K562 (cell line): ENCODE data around the gene CBX2. TPM values are rescaled to one million over a fixed set of nuclear protein-coding genes. Genes with fewer than 3 reads are reported as not detected.

Source experiments
- ATAC-seq: fragments of 200-7000 bp; cut with Tn5 transposase; 3 replicates; pipeline ENCODE4 v1.9.1; 2020; ENCODE audit warnings: moderate library complexity
- BruUV-seq: library from RNA; stranded (reverse); fragments of 400-500 nt; replicated peaks from 2 replicates; lab custom pipeline; 2021; lab: Mats Ljungman, UMichigan
- CTCF ChIA-PET: fragments of 300-600 bp; formaldehyde crosslinking; extraction: SDS; loops from one replicate; lab custom pipeline; 2021; ENCODE audit warnings: low intra/inter-chr PET ratio; lab: Yijun Ruan, JAX
- POLR2A ChIA-PET: fragments of 300-600, 350-650 bp; sonication (Branson Sonifier 250); formaldehyde crosslinking; extraction: SDS; loops from one replicate; lab custom pipeline; 2021; ENCODE audit warnings: antibody characterized with exemption, inconsistent platforms; lab: Yijun Ruan, JAX
- DNase-seq, 4 experiments: peaks; one replicate each; pipeline versions ENCODE4 v3.0.0 to v3.0.0-alpha.2; 2011 to 2018; ENCODE audit warnings: low spot score in 3 of 4, mixed read lengths in 3 of 4; ENCODE audit errors: extremely low read depth in 1 of 4
- FAIRE-seq: peaks from 2 replicates; lab custom pipeline; 2011; peaks lifted over from hg19 to GRCh38; lab: Jason Lieb, UNC
- H2AFZ ChIP-seq: 2 replicates; pipeline ENCODE4 v1.6.0; 2011; ENCODE audit warnings: low read depth, low read length, control low read depth, inconsistent platforms
- H3K27ac ChIP-seq: fragments of 200-600 bp; 3 replicates; pipeline ENCODE4 v1.8.0; 2011; ENCODE audit warnings: low read depth, mild to moderate bottlenecking, control low read depth, inconsistent platforms, low read length, moderate library complexity, mixed read lengths; ENCODE audit errors: extremely low read depth
- H3K27me3 ChIP-seq, 2 experiments: fragments of 300-600 bp in 1 of 2; 2 replicates in 1 of 2; 3 replicates in 1 of 2; pipeline versions ENCODE4 v1.6.0 to v1.8.0; 2011; ENCODE audit warnings: inconsistent platforms in 2 of 2, low read length in 2 of 2, mild to moderate bottlenecking in 1 of 2, mixed read lengths in 1 of 2, moderate library complexity in 1 of 2; ENCODE audit not compliant: control insufficient read depth in 2 of 2, insufficient read depth in 2 of 2
- H3K36me3 ChIP-seq: fragments of 300-600 bp; 3 replicates; pipeline ENCODE4 v1.8.0; 2011; ENCODE audit warnings: mild to moderate bottlenecking, low read length, inconsistent platforms; ENCODE audit not compliant: control insufficient read depth, insufficient read depth
- H3K4me1 ChIP-seq, 2 experiments: fragments of 200-600 bp in 1 of 2; replicated peaks in 1 of 2; 2 replicates in 1 of 2; 3 replicates in 1 of 2; pipeline versions ENCODE4 v1.5.1 to v1.8.0; 2011; ENCODE audit warnings: inconsistent platforms in 2 of 2, low read length in 2 of 2, mild to moderate bottlenecking in 1 of 2, mixed read lengths in 1 of 2, moderate library complexity in 1 of 2; ENCODE audit not compliant: control insufficient read depth in 2 of 2, insufficient read depth in 2 of 2
- H3K4me2 ChIP-seq: 2 replicates; pipeline ENCODE4 v1.6.1; 2011; ENCODE audit warnings: low read length, control low read depth, inconsistent platforms, mixed read lengths; ENCODE audit not compliant: insufficient read depth
- H3K4me3 ChIP-seq: fragments of 200-600 bp; sonication (generic), shearing (Covaris generic); 2 replicates; pipeline ENCODE4 v1.5.1; 2016; ENCODE audit warnings: control low read depth, inconsistent platforms
- H3K79me2 ChIP-seq: fragments of 200-600 bp; 3 replicates; pipeline ENCODE4 v1.8.0; 2011; ENCODE audit warnings: low read length, inconsistent platforms; ENCODE audit not compliant: control insufficient read depth, insufficient read depth
- H3K9ac ChIP-seq, 2 experiments: 2 replicates each; pipeline versions ENCODE4 v1.6.0 to v1.6.1; 2011; ENCODE audit warnings: low read depth in 2 of 2, low read length in 2 of 2, control low read depth in 1 of 2, inconsistent platforms in 1 of 2, mild to moderate bottlenecking in 1 of 2, mixed read lengths in 1 of 2; ENCODE audit not compliant: insufficient read depth in 1 of 2
- H3K9me1 ChIP-seq: one replicate; pipeline ENCODE4 v1.6.0; 2011; ENCODE audit warnings: inconsistent platforms, mild to moderate bottlenecking, low read length, moderate library complexity; ENCODE audit not compliant: control insufficient read depth, insufficient read depth
- H3K9me3 ChIP-seq: replicated peaks from 2 replicates; pipeline ENCODE4 v1.5.1; 2011; ENCODE audit warnings: low read depth, low read length, inconsistent platforms; ENCODE audit not compliant: control insufficient read depth, insufficient read depth
- H4K20me1 ChIP-seq: replicated peaks from 2 replicates; pipeline ENCODE4 v1.6.1; 2011; ENCODE audit warnings: low read length, inconsistent platforms, mixed read lengths; ENCODE audit not compliant: control insufficient read depth, insufficient read depth
- ADNP ChIP-seq: fragments of 200-800 bp; sonication (Bioruptor generic); IDR thresholded peaks from 2 replicates; pipeline ENCODE4 v1.6.1; 2016; ENCODE audit warnings: missing genetic modification characterization, missing compliant biosample characterization
- BMI1 ChIP-seq: fragments of 150-350 bp; IDR thresholded peaks from 2 replicates; pipeline ENCODE4 v1.6.1; 2014; ENCODE audit warnings: low read length
- FOXK2 ChIP-seq, 2 experiments: fragments of 450-650 bp; IDR thresholded peaks in 1 of 2; conservative IDR thresholded peaks in 1 of 2; 2 replicates each; pipeline ENCODE4 v1.6.1; 2016; ENCODE audit warnings: low read depth in 2 of 2, mild to moderate bottlenecking in 1 of 2
- KLF1 ChIP-seq: fragments of 450-650 bp; IDR thresholded peaks from 2 replicates; pipeline ENCODE4 v1.6.1; 2016; ENCODE audit warnings: missing genetic modification characterization, missing compliant biosample characterization
- MED1 ChIP-seq: sonication (generic); formaldehyde crosslinking; IDR thresholded peaks from 2 replicates; pipeline ENCODE4 v1.8.1; 2023; ENCODE audit warnings: missing genetic modification reagents, borderline replicate concordance
- MTA3 ChIP-seq: fragments of 450-650 bp; formaldehyde crosslinking; IDR thresholded peaks from 2 replicates; pipeline ENCODE4 v1.6.1; 2017; ENCODE audit warnings: mild to moderate bottlenecking, borderline replicate concordance
- MYNN ChIP-seq, 2 experiments: sonication (generic); formaldehyde crosslinking in 1 of 2; IDR thresholded peaks; 2 replicates each; pipeline versions ENCODE4 v1.5.0 to v1.6.1; 2016 to 2020; ENCODE audit warnings: antibody characterized with exemption in 1 of 2, missing genetic modification reagents in 1 of 2
- PHB2 ChIP-seq: fragments of 450-650 bp; IDR thresholded peaks from 2 replicates; pipeline ENCODE4 v1.6.1; 2017; ENCODE audit warnings: low read depth
- SMAD4 ChIP-seq: fragments of 250-450 bp; sonication (Bioruptor Pico); conservative IDR thresholded peaks from 2 replicates; pipeline ENCODE4 v1.8.0; 2021; ENCODE audit warnings: inconsistent platforms, mild to moderate bottlenecking, moderate library complexity
- TAL1 ChIP-seq: fragments of 450-650 bp; IDR thresholded peaks from 2 replicates; pipeline ENCODE4 v1.6.1; 2016; ENCODE audit warnings: mild to moderate bottlenecking
- THRA ChIP-seq: fragments of 450-650 bp; IDR thresholded peaks from 2 replicates; pipeline ENCODE4 v1.6.1; 2017; ENCODE audit warnings: mild to moderate bottlenecking, moderate library complexity
- ZNF224 ChIP-seq: sonication (generic); formaldehyde crosslinking; IDR thresholded peaks from 2 replicates; pipeline ENCODE4 v1.8.0; 2022; ENCODE audit warnings: mild to moderate bottlenecking, missing genetic modification reagents
- ZNF436 ChIP-seq: fragments of 250-450, 450-650 bp; sonication (Bioruptor Pico); formaldehyde crosslinking; IDR thresholded peaks from 2 replicates; pipeline ENCODE4 v1.7.0; 2020; ENCODE audit warnings: mild to moderate bottlenecking
- ZNF75A ChIP-seq: fragments of 450-650 bp; formaldehyde crosslinking; IDR thresholded peaks from 2 replicates; pipeline ENCODE4 v1.4.0; 2020; ENCODE audit warnings: mild to moderate bottlenecking
- WGBS: fragments of 100-300 bp; shearing (Covaris generic); methylation state at CpG from one replicate; pipeline ENCODE4 v1.1.6; 2016; ENCODE audit warnings: low coverage, mixed read lengths; ENCODE audit not compliant: insufficient coverage; ENCODE audit errors: missing lambda C conversion rate; 5-methylcytosine and 5-hydroxymethylcytosine counted together
- in situ Hi-C: fragments of 300-500 bp; cut with MboI; formaldehyde crosslinking; loops from 4 replicates; pipeline ENCODE4 v1.15.0; 2018; ENCODE audit warnings: inconsistent platforms, mixed read lengths
- intact Hi-C: fragments of 100-400 bp; cut with micrococcal nuclease; formaldehyde crosslinking; loops from 2 replicates; pipeline ENCODE4 v1.14.2; 2022
- polyA plus RNA-seq, 8 experiments: library from polyadenylated mRNA; depleted of rRNA in 4 of 8; stranded (reverse) in 5 of 8; unstranded in 3 of 8; fragments of >200 nt; fragmentation: Nextera tagmentation in 2 of 8; fragmentation: Illumina TruSeq in 1 of 8; extraction: Ambion mirVana in 2 of 8; extraction: Trizol in 1 of 8; gene quantifications; 2 replicates each; pipeline versions ENCODE4 v1.2.1 to v1.2.3, GENCODE V29; 2011 to 2014; ENCODE audit warnings: inconsistent platforms in 1 of 8, missing spikeins in 1 of 8
- total RNA-seq, 7 experiments: library from RNA; depleted of rRNA in 6 of 7; stranded (reverse); fragments of >200 nt in 6 of 7; fragmentation: Illumina TruSeq in 2 of 7; extraction: Trizol in 2 of 7; gene quantifications; 2 replicates each; pipeline versions ENCODE4 v1.2.1 to v1.2.3, GENCODE V29; 2011 to 2021; ENCODE audit warnings: low replicate concordance in 1 of 7

CBX2 gene
- total and polyA plus RNA-seq, 9 of the 15 experiments (the other 6 are each of a cell fraction or from before 2014, with no cell fraction given) = 0.66 to 26.9 (median 13.9) TPM

- Histone ChIP-seq H2AFZ (peak overlapping the region; percentile 29), H3K9me1 (no peaks in the 10 kb centered on the region), H3K27ac (no peak overlapping the region), H4K20me1 (no peaks in the 10 kb centered on the region), H3K9me3 (no peaks in the 10 kb centered on the region), H3K4me2 (no peak overlapping the region), H3K4me1 (peaks cover 21 to 32% of the 10 kb centered on the region in 2 experiments), H3K36me3 (peaks cover 2% of the 10 kb centered on the region; the same call in 2 of the 3 replicates), H3K4me3 (no peak overlapping the region), H3K27me3 (peaks cover 0 to 2% of the 10 kb centered on the region in 2 experiments; a peak in 1 of 5 replicates), H3K9ac (peak overlapping the region in 1 of 2 experiments; percentile 53; a peak in 2 of 4 replicates), H3K79me2 (peaks cover 14% of the 10 kb centered on the region)
- no peak for ATAC-seq
- WGBS = 49% methylated on average over 8 of the region's 8 CpGs
- DNase-seq = no peak
- in situ Hi-C loops (no loop called here), intact Hi-C loops (no loop called here)
- BruUV-seq = no TSS peak
- ChIA-PET CTCF (no interaction called here), POLR2A (interaction anchor here (1.4 kb wide), 2 partner anchors 11 to 65 kb away, joined by 4 to 6 read pairs; partner anchors contain the start of gene CBX4)
- 0 out of 2 replicates have a peak, but pooled peaks have one; percentile 35 for TF ChIP-seq MED1 (CRISPR knock-in tag)
- TF ChIP-seq SMAD4 = no peak
- TF ChIP-seq ZNF224 (CRISPR knock-in tag) = no peak
- FAIRE-seq = no peak
Observed at GRCh38 chr17:79774561-79774975, 3.4 kb upstream of the CBX2 start.

- intact Hi-C loops (loop anchor here (5.0 kb wide), 1 partner anchor 33 kb away; no protein-coding TSS in a partner anchor), in situ Hi-C loops (no loop called here)
- Histone ChIP-seq H3K4me2 (no peak overlapping the region), H3K27me3 (peaks cover 0 to 2% of the 10 kb centered on the region in 2 experiments; a peak in 1 of 5 replicates), H3K27ac (no peak overlapping the region), H3K9me3 (no peaks in the 10 kb centered on the region), H4K20me1 (no peaks in the 10 kb centered on the region), H3K79me2 (peaks cover 19% of the 10 kb centered on the region), H3K36me3 (peaks cover 12% of the 10 kb centered on the region), H3K4me1 (peaks cover 23 to 29% of the 10 kb centered on the region in 2 experiments), H3K9ac (no peak overlapping the region), H3K9me1 (no peaks in the 10 kb centered on the region), H3K4me3 (no peak overlapping the region), H2AFZ (no peak overlapping the region)
- FAIRE-seq (no peak), DNase-seq (no peak), ATAC-seq (no peak)
- WGBS = 55% methylated on average over 6 of the region's 6 CpGs
- CTCF ChIA-PET = no interaction called here
- no TSS peak for BruUV-seq
- POLR2A ChIA-PET = interaction anchor here (1.4 to 1.7 kb wide), 2 partner anchors 10 to 11 kb away, joined by 6 to 11 read pairs; no protein-coding TSS in a partner anchor
- TF ChIP-seq KLF1 (tag) (no peak), BMI1 (no peak), ZNF75A (no peak), MTA3 (no peak), ZNF436 (CRISPR knock-in tag) (no peak), FOXK2 (conservative IDR thresholded peaks at IDR 0.05 in 1 of 2, IDR thresholded peaks at IDR 0.05 in 1 of 2; ENCODE audit: low read depth in 2 of 2) (no peak), TAL1 (no peak), MYNN (IDR thresholded peaks at IDR 0.05) (no peak), MYNN (CRISPR knock-in tag; IDR thresholded peaks at IDR 0.05) (no peak), ADNP (no peak), PHB2 (no peak), THRA (no peak)
Observed at GRCh38 chr17:79775632-79776031, 2.3 kb upstream of the CBX2 start.
